ENCODE measurements around the gene PLXNB2.
A peak's percentile ranks its signal among the peaks of the same experiment; 100 is the strongest.

Gene PLXNB2

GRCh38 chr22:50269573-50269969, 37.9 kb downstream of the PLXNB2 start:
- ATAC-seq (ENCODE audit: low read depth), result no peak
- no peaks in the 10 kb centered on the region for H3K27me3 ChIP-seq (ENCODE audit: insufficient read depth, poor library complexity, severe bottlenecking)

GRCh38 chr22:50268655-50269113, 38.8 kb downstream of the PLXNB2 start:
- ATAC-seq (ENCODE audit: low read depth), result peak; percentile 9; the same call in 1 of the 3 replicates
- Histone ChIP-seq H3K9me3 (ENCODE audit: severe bottlenecking) (no peaks in the 10 kb centered on the region), H3K4me1 (ENCODE audit: insufficient read depth, poor library complexity, severe bottlenecking) (peaks cover 14% of the 10 kb centered on the region), H3K4me3 (ENCODE audit: severe bottlenecking) (no peak overlapping the region), H3K27me3 (ENCODE audit: insufficient read depth, poor library complexity, severe bottlenecking) (no peaks in the 10 kb centered on the region), H3K36me3 (ENCODE audit: low read depth) (no peaks in the 10 kb centered on the region), H3K27ac (ENCODE audit: poor library complexity, severe bottlenecking) (no peak overlapping the region)
- no peak for TF ChIP-seq CTCF (IDR thresholded peaks at IDR 0.05; ENCODE audit: poor library complexity, severe bottlenecking)
- no peak for DNase-seq (ENCODE audit: low spot score)

More at GRCh38 chr22:50269573-50269969, 37.9 kb downstream of the PLXNB2 start:
- no peak for DNase-seq (ENCODE audit: low spot score)
- no peak for TF ChIP-seq CTCF (IDR thresholded peaks at IDR 0.05; ENCODE audit: poor library complexity, severe bottlenecking)
- peak overlapping the region; percentile 15 for H3K27ac ChIP-seq (ENCODE audit: poor library complexity, severe bottlenecking)
- H3K9me3 ChIP-seq (ENCODE audit: severe bottlenecking), result no peaks in the 10 kb centered on the region
- peak overlapping the region; percentile 33 for H3K4me3 ChIP-seq (ENCODE audit: severe bottlenecking)
- H3K4me1 ChIP-seq (ENCODE audit: insufficient read depth, poor library complexity, severe bottlenecking), result peaks cover 14% of the 10 kb centered on the region
- 0 out of 2 replicates have a peak, but pooled peaks cover 6% of the 10 kb centered on the region for H3K36me3 ChIP-seq (ENCODE audit: low read depth)

- TF ChIP-seq CTCF (IDR thresholded peaks at IDR 0.05; ENCODE audit: poor library complexity, severe bottlenecking), result peak; percentile 36
- ATAC-seq (ENCODE audit: low read depth), result peak; percentile 5; the same call in 1 of the 3 replicates
- H3K4me1 ChIP-seq (ENCODE audit: insufficient read depth, poor library complexity, severe bottlenecking), result peaks cover 16% of the 10 kb centered on the region
- no peaks in the 10 kb centered on the region for H3K27me3 ChIP-seq (ENCODE audit: insufficient read depth, poor library complexity, severe bottlenecking)
- H3K4me3 ChIP-seq (ENCODE audit: severe bottlenecking), result peak overlapping the region; percentile 12
- H3K27ac ChIP-seq (ENCODE audit: poor library complexity, severe bottlenecking), result no peak overlapping the region
- H3K36me3 ChIP-seq (ENCODE audit: low read depth), result no peaks in the 10 kb centered on the region
- no peaks in the 10 kb centered on the region for H3K9me3 ChIP-seq (ENCODE audit: severe bottlenecking)
- DNase-seq (ENCODE audit: low spot score), result no peak
These were observed 39.7 kb downstream of the PLXNB2 start for GRCh38 chr22:50267591-50268390.

GRCh38 chr22:50266994-50267393, 40.5 kb downstream of the PLXNB2 start:
- H3K27ac ChIP-seq (ENCODE audit: poor library complexity, severe bottlenecking), result no peak overlapping the region
- peaks cover 24% of the 10 kb centered on the region for H3K4me1 ChIP-seq (ENCODE audit: insufficient read depth, poor library complexity, severe bottlenecking)
- no peak overlapping the region for H3K4me3 ChIP-seq (ENCODE audit: severe bottlenecking)
- no peaks in the 10 kb centered on the region for H3K27me3 ChIP-seq (ENCODE audit: insufficient read depth, poor library complexity, severe bottlenecking)
- H3K9me3 ChIP-seq (ENCODE audit: severe bottlenecking), result no peaks in the 10 kb centered on the region
- DNase-seq (ENCODE audit: low spot score) (no peak), ATAC-seq (ENCODE audit: low read depth) (no peak)
- no peak for TF ChIP-seq CTCF (IDR thresholded peaks at IDR 0.05; ENCODE audit: poor library complexity, severe bottlenecking)
- no peaks in the 10 kb centered on the region for H3K36me3 ChIP-seq (ENCODE audit: low read depth)
